Neuronal stem cell (in vitro differentiated cells): ENCODE data around the gene LLGL2.
A peak's percentile ranks its signal among the peaks of the same experiment; 100 is the strongest.
"Not testable (repeated sequence)": the region's sequence is repeated elsewhere in the genome, so short reads cannot be mapped to it uniquely, and the experiment has no call there.

Experiments used
- DNase-seq: peaks from one replicate; pipeline ENCODE4 v3.0.0-alpha.2; 2013; ENCODE audit warnings: low spot score
- H2AFZ ChIP-seq: one replicate; pipeline ENCODE4 v1.6.1; 2013; ENCODE audit warnings: mild to moderate bottlenecking, low read length, inconsistent platforms
- H2AK5ac ChIP-seq: 2 replicates; pipeline ENCODE4 v1.6.1; 2013; ENCODE audit warnings: low read depth, mild to moderate bottlenecking, inconsistent platforms, low read length, moderate library complexity, mixed read lengths
- H2BK120ac ChIP-seq: 2 replicates; pipeline ENCODE4 v1.6.1; 2013; ENCODE audit warnings: low read depth, mild to moderate bottlenecking, inconsistent platforms, low read length, moderate library complexity, mixed read lengths
- H2BK12ac ChIP-seq: one replicate; pipeline ENCODE4 v1.6.1; 2013; ENCODE audit warnings: low read length, inconsistent platforms
- H2BK15ac ChIP-seq: 2 replicates; pipeline ENCODE4 v1.6.1; 2013; ENCODE audit warnings: mild to moderate bottlenecking, low read length, inconsistent platforms, mixed read lengths
- H2BK5ac ChIP-seq: one replicate; pipeline ENCODE4 v1.6.1; 2013; ENCODE audit warnings: inconsistent platforms, mild to moderate bottlenecking, low read length, moderate library complexity
- H3K14ac ChIP-seq: one replicate; pipeline ENCODE4 v1.6.1; 2013; ENCODE audit warnings: low read length, inconsistent platforms
- H3K18ac ChIP-seq: 2 replicates; pipeline ENCODE4 v1.6.1; 2013; ENCODE audit warnings: low read length, inconsistent platforms
- H3K23ac ChIP-seq: 2 replicates; pipeline ENCODE4 v1.6.1; 2013; ENCODE audit warnings: low read depth, mild to moderate bottlenecking, mixed read lengths, low read length, inconsistent platforms; ENCODE audit not compliant: poor library complexity
- H3K27ac ChIP-seq: replicated peaks from 3 replicates; pipeline ENCODE4 v1.5.1; 2013; ENCODE audit warnings: low read length, inconsistent platforms
- H3K27me3 ChIP-seq, 3 experiments: 2 replicates each; pipeline ENCODE4 v1.6.1; 2013; ENCODE audit warnings: low read length in 3 of 3, mild to moderate bottlenecking in 2 of 3, inconsistent platforms in 1 of 3, low read depth in 1 of 3, mixed read lengths in 1 of 3, moderate library complexity in 1 of 3; ENCODE audit not compliant: control insufficient read depth in 3 of 3, insufficient read depth in 3 of 3
- H3K36me3 ChIP-seq, 2 donors: replicated peaks in 1 of 2; 2 replicates each; pipeline ENCODE4 v1.6.1; 2013; ENCODE audit warnings: low read length in 2 of 2; ENCODE audit not compliant: control insufficient read depth in 2 of 2, insufficient read depth in 2 of 2
- H3K4ac ChIP-seq: 2 replicates; pipeline ENCODE4 v1.6.1; 2013; ENCODE audit warnings: inconsistent platforms, mild to moderate bottlenecking, low read length, moderate library complexity
- H3K4me1 ChIP-seq, 2 donors: 1 replicate in 1 of 2; 2 replicates in 1 of 2; pipeline ENCODE4 v1.6.1; 2013; ENCODE audit warnings: low read length in 2 of 2, low read depth in 1 of 2; ENCODE audit not compliant: control insufficient read depth in 2 of 2, insufficient read depth in 1 of 2
- H3K4me2 ChIP-seq: one replicate; pipeline ENCODE4 v1.6.1; 2013; ENCODE audit warnings: mild to moderate bottlenecking, low read length, inconsistent platforms; ENCODE audit not compliant: insufficient read depth, poor library complexity, severe bottlenecking
- H3K4me3 ChIP-seq, 2 donors: 2 replicates each; pipeline ENCODE4 v1.5.1; 2013; ENCODE audit warnings: low read length in 2 of 2, mild to moderate bottlenecking in 2 of 2, inconsistent platforms in 1 of 2, moderate library complexity in 1 of 2
- H3K79me1 ChIP-seq: one replicate; pipeline ENCODE4 v1.6.1; 2013; ENCODE audit warnings: low read depth, mild to moderate bottlenecking, inconsistent platforms, low read length, moderate library complexity
- H3K9ac ChIP-seq: one replicate; pipeline ENCODE4 v1.6.1; 2013; ENCODE audit warnings: mild to moderate bottlenecking, low read depth, low read length, inconsistent platforms; ENCODE audit not compliant: poor library complexity
- H3K9me3 ChIP-seq, 2 donors: replicated peaks in 1 of 2; 2 replicates each; pipeline versions ENCODE3 to v1.6.1; 2013; ENCODE audit warnings: low read length in 2 of 2, mild to moderate bottlenecking in 2 of 2, inconsistent platforms in 1 of 2, low read depth in 1 of 2, mixed read lengths in 1 of 2, moderate library complexity in 1 of 2; ENCODE audit not compliant: control insufficient read depth in 2 of 2, insufficient read depth in 1 of 2
- H4K8ac ChIP-seq: one replicate; pipeline ENCODE4 v1.6.1; 2013; ENCODE audit warnings: low read depth, mild to moderate bottlenecking, inconsistent platforms, low read length, moderate library complexity
- H4K91ac ChIP-seq: one replicate; pipeline ENCODE4 v1.6.1; 2013; ENCODE audit warnings: low read length, low read depth, mild to moderate bottlenecking, inconsistent platforms; ENCODE audit not compliant: poor library complexity
- WGBS, 2 donors: extraction: QIAGEN DNeasy Blood & Tissue Kit; methylation state at CpG; one replicate each; pipeline ENCODE4 v1.1.7; 2013; ENCODE audit warnings: missing lambda C conversion rate in 2 of 2, mixed read lengths in 1 of 2; ENCODE audit not compliant: insufficient read length in 2 of 2, insufficient replicate concordance in 1 of 2; ENCODE audit errors: extremely low coverage in 2 of 2; 5-methylcytosine and 5-hydroxymethylcytosine counted together

LLGL2 gene

GRCh38 chr17:75590849-75591721 lies 65.6 kb downstream of the LLGL2 start:
- no peak overlapping the region for H3K4me2 ChIP-seq
- peaks cover 0 to 6% of the 10 kb centered on the region in 2 donors for H3K4me1 ChIP-seq
- no peak overlapping the region for H3K14ac ChIP-seq
- peak overlapping the region; percentile 43 for H3K23ac ChIP-seq
- H2AK5ac ChIP-seq, result peak overlapping the region; percentile 84
- H3K27me3 ChIP-seq, result peaks cover 0 to 53% (median 21%) of the 10 kb centered on the region in 3 experiments
- no peak overlapping the region for H4K8ac ChIP-seq
- H3K18ac ChIP-seq, result no peak overlapping the region
- no peak overlapping the region for H3K4ac ChIP-seq
- peak overlapping the region; percentile 83 for H2BK15ac ChIP-seq
- no peak overlapping the region for H4K91ac ChIP-seq
- H3K9ac ChIP-seq, result no peak overlapping the region
- DNase-seq, result no peak
- H2BK12ac ChIP-seq, result peak overlapping the region; percentile 1
- peak overlapping the region; percentile 66 for H2BK5ac ChIP-seq
- H3K79me1 ChIP-seq, result peaks cover 5% of the 10 kb centered on the region
- no peak overlapping the region for H3K4me3 ChIP-seq
- no peaks in the 10 kb centered on the region for H3K36me3 ChIP-seq
- H2BK120ac ChIP-seq, result no peak overlapping the region
- H2AFZ ChIP-seq, result no peak overlapping the region
- WGBS, 2 donors, result no CpG with 5 or more reads among the region's 12 CpGs
- H3K27ac ChIP-seq, result no peak overlapping the region
- peaks cover 0 to 5% of the 10 kb centered on the region in 2 donors for H3K9me3 ChIP-seq

GRCh38 chr17:75591722-75592302 lies 66.3 kb downstream of the LLGL2 start:
- H2BK5ac ChIP-seq, result peak overlapping the region; percentile 66
- H2AK5ac ChIP-seq, result peak overlapping the region; percentile 61
- peaks cover 0 to 6% of the 10 kb centered on the region in 2 donors for H3K4me1 ChIP-seq
- H3K36me3 ChIP-seq, result no peaks in the 10 kb centered on the region
- H2BK15ac ChIP-seq, result no peak overlapping the region
- peaks cover 5% of the 10 kb centered on the region for H3K79me1 ChIP-seq
- no peak overlapping the region for H3K4ac ChIP-seq
- no peaks in the 10 kb centered on the region for H3K9me3 ChIP-seq
- H3K18ac ChIP-seq, result peak overlapping the region; percentile 20
- no peak overlapping the region for H3K14ac ChIP-seq
- no peak overlapping the region for H2BK120ac ChIP-seq
- H3K4me3 ChIP-seq, result peak overlapping the region in 1 of 2 donors; percentile 27
- H3K4me2 ChIP-seq, result no peak overlapping the region
- H4K91ac ChIP-seq, result no peak overlapping the region
- H2AFZ ChIP-seq, result no peak overlapping the region
- no peak for DNase-seq
- no CpG with 5 or more reads among the region's 7 CpGs for WGBS, 2 donors
- peaks cover 0 to 49% (median 21%) of the 10 kb centered on the region in 3 experiments for H3K27me3 ChIP-seq
- no peak overlapping the region for H3K23ac ChIP-seq
- H3K27ac ChIP-seq, result no peak overlapping the region
- peak overlapping the region; percentile 1 for H2BK12ac ChIP-seq
- no peak overlapping the region for H4K8ac ChIP-seq
- no peak overlapping the region for H3K9ac ChIP-seq

GRCh38 chr17:75592348-75593020 lies 67.0 kb downstream of the LLGL2 start:
- Histone ChIP-seq H3K9me3 (no peaks in the 10 kb centered on the region), H3K4me1 (peaks cover 0 to 4% of the 10 kb centered on the region in 2 donors), H3K79me1 (peaks cover 5% of the 10 kb centered on the region), H2AK5ac (peak overlapping the region; percentile 96), H3K4me2 (no peak overlapping the region), H3K27me3 (peaks cover 0 to 48% (median 17%) of the 10 kb centered on the region in 3 experiments), H3K4ac (no peak overlapping the region), H3K4me3 (no peak overlapping the region), H3K14ac (peak overlapping the region; percentile 38), H2BK120ac (no peak overlapping the region), H3K27ac (no peak overlapping the region), H3K18ac (no peak overlapping the region), H4K91ac (no peak overlapping the region), H2BK5ac (no peak overlapping the region), H2BK12ac (peak overlapping the region; percentile 22), H4K8ac (peak overlapping the region; percentile 17), H2AFZ (no peak overlapping the region), H2BK15ac (no peak overlapping the region), H3K9ac (no peak overlapping the region), H3K36me3 (no peaks in the 10 kb centered on the region), H3K23ac (peak overlapping the region; percentile 55)
- no peak for DNase-seq
- WGBS, 2 donors, result no CpG with 5 or more reads among the region's 17 CpGs

GRCh38 chr17:75593430-75593829 lies 67.9 kb downstream of the LLGL2 start:
- not testable (repeated sequence) for H3K4me2 ChIP-seq, DNase-seq, H3K18ac ChIP-seq, H2BK120ac ChIP-seq, H3K79me1 ChIP-seq, H4K91ac ChIP-seq, H3K36me3 ChIP-seq, H3K4me3 ChIP-seq, H3K23ac ChIP-seq, H2AK5ac ChIP-seq, H3K14ac ChIP-seq, H4K8ac ChIP-seq, H2AFZ ChIP-seq, H2BK5ac ChIP-seq, H3K4me1 ChIP-seq, H2BK12ac ChIP-seq, H2BK15ac ChIP-seq, H3K9me3 ChIP-seq, H3K27ac ChIP-seq, H3K4ac ChIP-seq, H3K9ac ChIP-seq
- peaks cover 0 to 38% (median 8%) of the 10 kb centered on the region in 3 experiments for H3K27me3 ChIP-seq
- WGBS, 2 donors, result no CpG with 5 or more reads among the region's 9 CpGs
